Measurements from ENCODE around the gene ZNF683.
"Not testable (repeated sequence)": the region's sequence is repeated elsewhere in the genome, so short reads cannot be mapped to it uniquely, and the experiment has no call there.

Gene ZNF683

DNA sequence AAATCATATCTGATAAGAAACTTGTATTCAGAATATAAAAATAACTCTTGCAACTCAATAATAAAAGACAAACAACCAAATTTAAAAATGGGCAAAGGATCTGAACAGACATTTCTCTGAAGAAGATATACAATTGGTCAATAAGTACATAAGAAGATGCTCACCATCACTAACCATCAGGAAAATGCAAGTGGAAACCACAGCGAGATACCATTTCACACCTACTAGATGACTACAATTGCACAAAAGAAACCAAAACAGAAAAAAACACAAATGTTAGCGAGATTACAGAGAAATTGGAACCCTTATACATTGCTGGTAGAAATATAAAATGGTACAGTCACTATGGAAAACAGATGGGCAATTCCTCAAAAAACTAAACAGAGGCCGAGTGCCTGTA lies 11.5 kb upstream of the ZNF683 start:
- H3K9me3 ChIP-seq (ENCODE audit: control insufficient read depth in 2 of 2, low read length in 2 of 2): no peaks in the 10 kb centered on the region

DNA sequence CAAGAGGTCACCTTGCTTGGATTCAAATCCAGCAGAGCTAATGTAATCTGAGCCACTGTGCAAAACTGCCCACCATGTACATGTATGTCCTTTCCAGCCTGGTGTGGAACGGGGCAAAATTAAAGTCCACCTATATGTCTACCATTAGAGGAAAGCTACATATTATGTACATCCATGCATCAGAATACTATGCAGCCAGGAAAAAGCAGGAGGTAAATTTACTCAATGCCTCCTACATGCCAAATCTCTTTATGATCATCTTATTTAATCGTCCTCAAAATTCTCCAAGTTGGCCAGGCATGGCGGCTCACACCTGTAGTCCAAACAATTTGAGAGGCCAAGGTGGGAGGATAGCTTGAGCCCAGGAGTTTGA lies 6.3 kb upstream of the ZNF683 start:
- Histone ChIP-seq H3K4me3 (ENCODE audit: low read length in 2 of 2) (no peak overlapping the region), H3K9me3 (ENCODE audit: control insufficient read depth in 2 of 2, low read length in 2 of 2) (no peaks in the 10 kb centered on the region), H3K36me3 (ENCODE audit: control insufficient read depth in 2 of 2, insufficient read depth in 2 of 2, low read length in 2 of 2) (no peaks in the 10 kb centered on the region), H3K27me3 (ENCODE audit: control insufficient read depth in 1 of 2, insufficient read depth in 2 of 2, low read length in 2 of 2) (no peaks in the 10 kb centered on the region), H3K9ac (ENCODE audit: low read length in 2 of 2) (no peak overlapping the region), H3K4me1 (ENCODE audit: control insufficient read depth, insufficient read depth, low read length) (peaks cover 2% of the 10 kb centered on the region), H3K27ac (ENCODE audit: low read length) (no peak overlapping the region)

More for the DNA sequence above, 11.5 kb upstream of the ZNF683 start:
- no peaks in the 10 kb centered on the region for H3K27me3 ChIP-seq (ENCODE audit: control insufficient read depth in 1 of 2, insufficient read depth in 2 of 2, low read length in 2 of 2)
- no peaks in the 10 kb centered on the region for H3K36me3 ChIP-seq (ENCODE audit: control insufficient read depth in 2 of 2, insufficient read depth in 2 of 2, low read length in 2 of 2)
- H3K4me3 ChIP-seq (ENCODE audit: low read length in 2 of 2): no peak overlapping the region
- no peaks in the 10 kb centered on the region for H3K4me1 ChIP-seq (ENCODE audit: control insufficient read depth, insufficient read depth, low read length)
- no peak overlapping the region for H3K9ac ChIP-seq (ENCODE audit: low read length in 2 of 2)
- no peak overlapping the region for H3K27ac ChIP-seq (ENCODE audit: low read length)

DNA sequence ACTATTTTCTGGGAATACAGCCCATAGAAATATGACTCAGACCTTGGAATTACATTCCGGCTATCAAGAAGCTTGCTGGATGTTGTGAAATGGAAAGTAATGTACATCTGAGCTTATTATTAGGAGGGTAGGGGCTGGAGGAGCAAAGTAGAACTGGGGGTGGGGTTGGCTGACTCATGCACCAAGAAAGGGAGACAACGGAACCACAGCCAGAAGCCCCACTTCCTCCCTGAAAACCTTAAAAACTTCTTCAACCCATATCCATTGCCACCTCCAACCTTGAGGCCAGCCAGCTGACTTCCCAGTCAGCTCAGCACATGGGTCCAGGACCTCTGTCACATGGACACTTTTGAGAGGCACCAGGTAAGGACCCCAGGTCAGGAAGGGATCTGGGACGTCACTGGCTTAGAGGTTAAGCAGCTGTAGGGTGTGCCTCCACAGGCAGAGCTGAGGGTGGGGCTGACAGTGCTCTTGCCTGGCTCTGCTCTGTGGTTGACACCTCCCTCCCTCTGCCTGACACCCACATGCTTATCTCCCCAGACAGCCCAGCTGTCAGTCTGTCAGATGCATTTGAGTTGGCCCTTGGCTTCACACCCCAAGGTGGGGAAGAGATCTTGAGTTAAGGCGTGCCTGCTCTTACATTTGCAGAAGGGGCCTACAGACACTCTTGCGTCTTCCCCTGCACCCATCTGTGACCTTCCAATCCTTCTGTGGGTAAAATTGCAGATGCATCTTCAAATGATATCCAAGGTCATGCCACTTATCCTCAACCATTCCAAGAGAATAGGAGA lies 5.7 kb upstream of the ZNF683 start:
- H3K9ac ChIP-seq (ENCODE audit: low read length in 2 of 2): no peak overlapping the region
- no peaks in the 10 kb centered on the region for H3K27me3 ChIP-seq (ENCODE audit: control insufficient read depth in 1 of 2, insufficient read depth in 2 of 2, low read length in 2 of 2)
- peaks cover 2% of the 10 kb centered on the region for H3K4me1 ChIP-seq (ENCODE audit: control insufficient read depth, insufficient read depth, low read length)
- no peak overlapping the region for H3K27ac ChIP-seq (ENCODE audit: low read length)
- no peak overlapping the region for H3K4me3 ChIP-seq (ENCODE audit: low read length in 2 of 2)
- H3K9me3 ChIP-seq (ENCODE audit: control insufficient read depth in 2 of 2, low read length in 2 of 2): no peaks in the 10 kb centered on the region
- no peaks in the 10 kb centered on the region for H3K36me3 ChIP-seq (ENCODE audit: control insufficient read depth in 2 of 2, insufficient read depth in 2 of 2, low read length in 2 of 2)

DNA sequence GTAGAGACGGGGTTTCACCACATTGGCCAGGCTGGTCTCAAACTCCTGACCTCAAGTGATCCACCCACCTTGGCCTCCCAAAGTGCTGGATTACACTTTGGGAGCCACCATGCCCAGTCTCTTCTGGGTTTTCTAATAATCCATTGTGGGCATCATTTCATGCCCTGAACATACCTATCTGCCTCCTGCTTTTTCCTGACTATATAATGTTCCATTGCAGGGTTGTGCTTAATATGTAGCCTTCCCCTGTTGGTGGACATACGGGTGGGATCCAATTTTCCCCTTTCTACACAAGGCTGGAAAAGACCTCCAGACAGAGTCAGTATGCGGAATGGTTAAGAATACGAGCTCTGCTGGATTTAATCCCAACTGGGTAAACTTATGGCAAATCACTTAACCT lies 3.5 kb upstream of the ZNF683 start:
- no peaks in the 10 kb centered on the region for H3K36me3 ChIP-seq (ENCODE audit: control insufficient read depth in 2 of 2, insufficient read depth in 2 of 2, low read length in 2 of 2)
- no peak overlapping the region for H3K9ac ChIP-seq (ENCODE audit: low read length in 2 of 2)
- no peak overlapping the region for H3K27ac ChIP-seq (ENCODE audit: low read length)
- no peaks in the 10 kb centered on the region for H3K9me3 ChIP-seq (ENCODE audit: control insufficient read depth in 2 of 2, low read length in 2 of 2)
- no peak overlapping the region for H3K4me3 ChIP-seq (ENCODE audit: low read length in 2 of 2)
- no peaks in the 10 kb centered on the region for H3K27me3 ChIP-seq (ENCODE audit: control insufficient read depth in 1 of 2, insufficient read depth in 2 of 2, low read length in 2 of 2)
- H3K4me1 ChIP-seq (ENCODE audit: control insufficient read depth, insufficient read depth, low read length): peaks cover 2% of the 10 kb centered on the region

DNA sequence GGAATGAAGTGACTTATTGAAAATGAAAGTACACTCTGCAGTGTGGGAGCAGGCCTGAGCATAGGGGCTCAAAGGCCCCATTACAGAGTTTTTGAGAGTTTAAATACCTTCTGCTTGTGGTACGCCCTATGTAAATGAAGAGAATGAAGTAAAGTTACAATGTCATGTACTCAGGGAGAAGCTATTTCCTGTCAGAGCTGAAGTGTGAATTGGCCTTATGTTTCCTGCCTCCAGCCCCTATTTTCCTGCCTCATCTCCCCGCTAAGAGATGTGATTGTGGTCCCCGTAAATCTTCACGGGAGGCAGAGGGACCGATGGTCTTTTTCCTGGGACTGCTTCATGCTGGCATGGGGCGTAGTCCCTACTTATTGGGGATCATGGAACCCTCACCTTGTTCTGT lies 2.5 kb upstream of the ZNF683 start:
- Histone ChIP-seq H3K4me1 (ENCODE audit: control insufficient read depth, insufficient read depth, low read length) (peaks cover 2% of the 10 kb centered on the region), H3K9me3 (ENCODE audit: control insufficient read depth in 2 of 2, low read length in 2 of 2) (no peaks in the 10 kb centered on the region), H3K9ac (ENCODE audit: low read length in 2 of 2) (no peak overlapping the region), H3K4me3 (ENCODE audit: low read length in 2 of 2) (no peak overlapping the region), H3K27ac (ENCODE audit: low read length) (no peak overlapping the region), H3K27me3 (ENCODE audit: control insufficient read depth in 1 of 2, insufficient read depth in 2 of 2, low read length in 2 of 2) (peaks cover 0 to 2% of the 10 kb centered on the region in 2 donors), H3K36me3 (ENCODE audit: control insufficient read depth in 2 of 2, insufficient read depth in 2 of 2, low read length in 2 of 2) (no peaks in the 10 kb centered on the region)

DNA sequence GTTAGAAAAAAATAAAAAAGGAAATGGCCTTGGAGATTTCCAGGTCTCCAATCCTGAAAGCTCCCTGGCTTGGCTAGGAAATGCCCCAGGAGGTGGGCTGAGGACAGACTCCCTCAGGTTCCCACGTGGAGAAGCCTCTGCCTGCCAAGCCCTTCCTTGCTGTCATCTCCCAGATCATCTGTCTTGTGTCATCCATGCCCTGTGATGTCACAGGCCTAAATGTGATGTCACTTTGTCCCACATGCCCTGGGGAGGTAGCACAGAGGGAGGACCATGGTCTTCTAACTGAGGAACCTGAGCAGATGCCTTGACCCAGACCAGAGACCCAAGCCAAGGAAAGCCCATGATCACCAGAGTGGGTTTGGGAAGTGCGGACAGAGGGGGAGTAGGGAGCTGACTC lies 1.8 kb upstream of the ZNF683 start:
- not testable (repeated sequence) for H3K27me3 ChIP-seq (ENCODE audit: control insufficient read depth in 1 of 2, insufficient read depth in 2 of 2, low read length in 2 of 2); H3K9ac ChIP-seq (ENCODE audit: low read length in 2 of 2); H3K27ac ChIP-seq (ENCODE audit: low read length); H3K9me3 ChIP-seq (ENCODE audit: control insufficient read depth in 2 of 2, low read length in 2 of 2); H3K36me3 ChIP-seq (ENCODE audit: control insufficient read depth in 2 of 2, insufficient read depth in 2 of 2, low read length in 2 of 2); H3K4me3 ChIP-seq (ENCODE audit: low read length in 2 of 2); H3K4me1 ChIP-seq (ENCODE audit: control insufficient read depth, insufficient read depth, low read length)

DNA sequence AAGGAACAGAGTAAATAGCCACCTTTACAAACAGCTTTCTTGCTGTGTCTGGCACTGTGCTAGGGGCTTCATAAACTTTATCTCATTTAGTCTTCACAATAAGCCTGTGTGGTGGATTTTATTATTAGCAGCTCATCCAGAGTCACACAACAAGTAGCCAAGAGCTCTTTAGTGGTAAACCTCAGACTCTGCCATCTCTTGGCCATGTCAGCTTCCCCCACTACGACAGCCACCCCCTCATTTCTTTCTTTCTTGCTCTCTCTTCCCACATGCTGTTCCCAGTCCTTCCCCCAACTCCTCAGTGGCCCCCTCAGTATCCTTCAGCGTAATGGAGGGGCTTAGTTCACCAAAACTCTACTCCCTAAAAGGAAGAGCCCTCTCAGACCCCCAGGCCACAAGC lies 1.2 kb upstream of the ZNF683 start:
- Histone ChIP-seq H3K9me3 (ENCODE audit: control insufficient read depth in 2 of 2, low read length in 2 of 2) (no peaks in the 10 kb centered on the region), H3K36me3 (ENCODE audit: control insufficient read depth in 2 of 2, insufficient read depth in 2 of 2, low read length in 2 of 2) (no peaks in the 10 kb centered on the region), H3K4me1 (ENCODE audit: control insufficient read depth, insufficient read depth, low read length) (peaks cover 2% of the 10 kb centered on the region), H3K9ac (ENCODE audit: low read length in 2 of 2) (no peak overlapping the region), H3K27ac (ENCODE audit: low read length) (no peak overlapping the region), H3K27me3 (ENCODE audit: control insufficient read depth in 1 of 2, insufficient read depth in 2 of 2, low read length in 2 of 2) (peaks cover 0 to 2% of the 10 kb centered on the region in 2 donors), H3K4me3 (ENCODE audit: low read length in 2 of 2) (no peak overlapping the region)

DNA sequence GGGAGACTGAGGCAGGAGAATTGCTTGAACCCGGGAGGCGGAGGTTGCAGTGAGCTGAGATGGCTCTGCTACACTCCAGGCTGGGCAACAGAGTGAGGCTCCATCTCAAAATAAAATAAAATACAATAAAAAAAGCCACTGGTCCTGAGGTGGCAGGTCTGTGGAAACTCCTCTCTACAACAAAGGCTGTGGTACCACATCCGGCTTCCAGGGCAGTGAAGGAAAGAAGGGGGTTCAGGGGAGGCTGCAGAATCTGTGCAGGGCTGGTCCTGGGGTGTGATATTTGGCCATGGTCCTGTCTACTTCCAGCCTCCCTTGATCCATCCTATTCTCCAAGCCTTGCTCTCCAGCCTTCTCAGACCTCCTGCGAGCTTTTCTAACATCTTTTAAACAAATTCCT lies 731 bp upstream of the ZNF683 start:
- no peak overlapping the region for H3K4me3 ChIP-seq (ENCODE audit: low read length in 2 of 2)
- H3K9me3 ChIP-seq (ENCODE audit: control insufficient read depth in 2 of 2, low read length in 2 of 2): no peaks in the 10 kb centered on the region
- peaks cover 0 to 5% of the 10 kb centered on the region in 2 donors for H3K27me3 ChIP-seq (ENCODE audit: control insufficient read depth in 1 of 2, insufficient read depth in 2 of 2, low read length in 2 of 2)
- H3K4me1 ChIP-seq (ENCODE audit: control insufficient read depth, insufficient read depth, low read length): peaks cover 2% of the 10 kb centered on the region
- H3K9ac ChIP-seq (ENCODE audit: low read length in 2 of 2): no peak overlapping the region
- H3K27ac ChIP-seq (ENCODE audit: low read length): no peak overlapping the region
- no peaks in the 10 kb centered on the region for H3K36me3 ChIP-seq (ENCODE audit: control insufficient read depth in 2 of 2, insufficient read depth in 2 of 2, low read length in 2 of 2)

DNA sequence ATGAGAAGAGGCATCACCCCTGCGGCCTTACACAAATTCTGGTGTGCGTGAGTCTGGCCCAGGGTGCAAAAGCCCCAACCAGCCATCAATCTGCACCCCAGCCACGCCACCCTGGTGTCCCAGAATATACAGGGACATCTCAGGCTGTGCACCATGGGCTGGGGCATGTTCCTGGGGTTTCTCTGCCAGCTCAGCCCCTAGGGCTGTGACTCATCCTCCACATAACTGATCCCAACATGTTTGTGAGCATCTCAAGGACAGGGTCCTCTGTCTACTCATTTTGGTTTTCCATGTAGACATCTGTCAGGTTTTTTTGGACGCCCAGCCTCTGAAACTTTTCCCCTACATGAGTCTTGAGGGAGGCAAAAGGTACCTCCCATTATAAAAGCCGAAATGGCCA lies 511 bp downstream of the ZNF683 start:
- Histone ChIP-seq H3K27me3 (ENCODE audit: control insufficient read depth in 1 of 2, insufficient read depth in 2 of 2, low read length in 2 of 2) (peaks cover 2 to 6% of the 10 kb centered on the region in 2 donors), H3K4me3 (ENCODE audit: low read length in 2 of 2) (no peak overlapping the region), H3K4me1 (ENCODE audit: control insufficient read depth, insufficient read depth, low read length) (no peaks in the 10 kb centered on the region), H3K36me3 (ENCODE audit: control insufficient read depth in 2 of 2, insufficient read depth in 2 of 2, low read length in 2 of 2) (no peaks in the 10 kb centered on the region), H3K9ac (ENCODE audit: low read length in 2 of 2) (no peak overlapping the region), H3K27ac (ENCODE audit: low read length) (no peak overlapping the region), H3K9me3 (ENCODE audit: control insufficient read depth in 2 of 2, low read length in 2 of 2) (no peaks in the 10 kb centered on the region)

DNA sequence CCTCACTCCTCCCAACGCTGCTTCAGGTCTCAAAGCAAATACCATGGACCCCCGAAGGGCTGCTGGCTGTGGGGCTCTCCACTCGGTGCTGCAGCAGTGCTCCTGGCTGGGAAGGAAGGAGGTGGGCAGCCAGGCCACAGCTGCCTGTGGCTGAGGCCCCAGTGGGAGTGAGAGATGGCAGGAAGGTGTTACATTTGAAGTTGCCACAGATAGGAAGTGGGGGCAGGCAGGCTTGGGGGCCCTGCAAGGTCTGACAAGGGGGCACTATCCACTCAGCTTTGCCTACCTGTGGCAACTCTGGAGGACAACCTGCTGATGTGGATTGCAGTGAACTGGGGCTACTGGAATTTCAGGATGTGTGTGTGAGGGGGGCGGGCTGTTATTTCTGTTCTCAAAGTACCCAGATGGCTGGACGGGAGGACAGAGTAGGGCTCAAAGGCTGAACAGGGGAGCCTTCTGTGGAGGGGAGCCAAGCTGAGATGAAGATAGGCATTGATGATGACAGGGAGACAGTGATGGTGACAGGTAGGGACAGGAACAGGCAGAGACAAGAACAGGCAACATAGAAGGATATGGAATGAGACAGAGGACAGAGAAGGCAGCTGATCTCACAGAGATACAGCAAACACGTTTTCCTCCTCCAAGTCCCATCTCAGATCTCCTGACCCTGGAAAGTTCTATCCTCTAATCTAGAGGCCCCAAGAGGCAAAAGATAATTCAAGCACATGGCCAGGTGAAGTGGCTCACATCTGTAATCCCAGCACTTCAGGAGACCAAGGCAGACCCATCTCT lies 1.8 kb downstream of the ZNF683 start:
- Histone ChIP-seq H3K9ac (ENCODE audit: low read length in 2 of 2) (no peak overlapping the region), H3K27me3 (ENCODE audit: control insufficient read depth in 1 of 2, insufficient read depth in 2 of 2, low read length in 2 of 2) (peaks cover 2 to 6% of the 10 kb centered on the region in 2 donors), H3K4me3 (ENCODE audit: low read length in 2 of 2) (no peak overlapping the region), H3K9me3 (ENCODE audit: control insufficient read depth in 2 of 2, low read length in 2 of 2) (no peaks in the 10 kb centered on the region), H3K4me1 (ENCODE audit: control insufficient read depth, insufficient read depth, low read length) (no peaks in the 10 kb centered on the region), H3K36me3 (ENCODE audit: control insufficient read depth in 2 of 2, insufficient read depth in 2 of 2, low read length in 2 of 2) (no peaks in the 10 kb centered on the region), H3K27ac (ENCODE audit: low read length) (no peak overlapping the region)

DNA sequence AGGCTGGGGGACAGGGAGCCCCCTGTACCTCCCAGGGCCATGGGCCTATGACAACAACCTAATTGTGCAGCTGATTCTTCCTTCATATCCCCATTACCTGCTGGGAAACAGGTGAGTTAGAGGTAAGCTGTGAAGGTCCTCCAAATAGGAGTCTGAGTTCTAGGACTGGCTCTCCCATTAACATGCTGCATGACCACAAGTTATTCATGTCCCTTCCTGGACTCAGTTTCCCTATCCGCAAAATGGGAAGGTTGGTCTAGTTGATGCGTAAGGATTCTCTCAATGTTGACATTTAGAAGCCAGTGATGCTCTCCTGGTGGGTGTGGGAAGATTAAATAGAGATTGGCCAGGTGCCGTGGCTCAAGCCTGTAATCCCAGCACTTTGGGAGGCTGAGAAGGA lies 4.1 kb downstream of the ZNF683 start:
- Histone ChIP-seq H3K9me3 (ENCODE audit: control insufficient read depth in 2 of 2, low read length in 2 of 2) (no peaks in the 10 kb centered on the region), H3K36me3 (ENCODE audit: control insufficient read depth in 2 of 2, insufficient read depth in 2 of 2, low read length in 2 of 2) (no peaks in the 10 kb centered on the region), H3K9ac (ENCODE audit: low read length in 2 of 2) (no peak overlapping the region), H3K27ac (ENCODE audit: low read length) (no peak overlapping the region), H3K4me1 (ENCODE audit: control insufficient read depth, insufficient read depth, low read length) (no peaks in the 10 kb centered on the region), H3K4me3 (ENCODE audit: low read length in 2 of 2) (no peak overlapping the region), H3K27me3 (ENCODE audit: control insufficient read depth in 1 of 2, insufficient read depth in 2 of 2, low read length in 2 of 2) (peaks cover 11 to 18% of the 10 kb centered on the region in 2 donors)

All from stomach smooth muscle (tissue), 2 donors.